ENCODE results near the gene KCNIP4.

The KCNIP4 gene

DNA sequence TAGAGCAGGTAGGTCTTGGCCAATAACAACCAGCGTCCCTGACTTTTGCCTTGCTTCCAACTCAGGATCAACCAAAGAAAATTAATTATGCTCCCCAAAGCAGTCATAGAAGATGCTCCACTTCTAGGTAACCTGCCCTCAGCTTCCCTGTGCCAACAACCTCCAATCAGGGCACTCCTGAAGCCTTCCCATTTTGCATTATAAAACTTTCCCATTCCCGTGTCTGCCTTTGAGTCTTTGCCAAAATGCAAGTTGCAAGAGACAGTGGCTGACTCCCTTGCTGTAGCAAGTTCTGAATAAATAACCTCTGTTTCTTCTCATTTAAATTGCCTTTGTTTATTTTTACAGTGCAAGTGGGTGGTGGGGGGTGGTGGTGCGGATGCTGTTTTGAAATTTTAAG, 830.3 kb downstream of the KCNIP4 start:
- no peak for TF ChIP-seq LEF1 (IDR thresholded peaks at IDR 0.05; ENCODE audit: borderline replicate concordance)
- CTCF ChIA-PET: no interaction called here
- no peak for DNase-seq (ENCODE audit: extremely low spot score)
- POLR2A ChIA-PET: no interaction called here

DNA sequence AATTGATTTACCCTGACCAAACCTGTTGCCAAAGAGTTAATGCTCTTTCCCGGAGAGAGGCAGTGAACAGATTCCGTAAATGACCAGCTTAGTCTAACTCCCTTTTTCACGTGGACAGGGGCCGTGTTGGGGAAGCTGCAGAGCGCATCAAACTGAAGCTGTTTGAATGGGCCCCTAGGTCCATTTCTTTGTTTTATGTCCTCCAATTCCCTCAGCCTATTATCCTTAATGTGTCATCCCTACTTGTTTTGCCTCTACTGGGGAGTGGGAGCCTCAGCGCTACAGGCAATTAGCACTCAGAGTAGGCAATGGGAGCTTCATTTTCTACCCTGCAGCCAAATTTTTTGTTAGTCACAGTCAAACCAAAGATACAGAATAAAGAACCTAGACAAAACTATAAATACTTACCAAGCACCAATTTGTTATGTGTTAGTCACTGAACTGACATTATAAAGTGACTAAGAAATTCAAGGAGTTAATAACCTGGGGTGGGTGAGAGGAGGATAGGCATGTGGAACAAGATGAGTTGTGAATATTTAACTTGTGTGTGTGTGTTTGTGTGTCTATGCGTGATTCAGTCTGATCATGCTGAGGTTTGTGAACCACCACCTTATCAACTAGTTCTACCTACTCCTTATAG, 830.9 kb downstream of the KCNIP4 start:
- TF ChIP-seq LEF1 (IDR thresholded peaks at IDR 0.05; ENCODE audit: borderline replicate concordance): no peak
- TF ChIP-seq FOXA1 (IDR thresholded peaks at IDR 0.05): no peak
- TF ChIP-seq TARDBP (IDR thresholded peaks at IDR 0.05): no peak
- TF ChIP-seq CTBP1 (IDR thresholded peaks at IDR 0.05; ENCODE audit: borderline replicate concordance): no peak
- no peak for TF ChIP-seq ARNT (IDR thresholded peaks at IDR 0.05)
- TF ChIP-seq SUZ12 (IDR thresholded peaks at IDR 0.05): no peak
- TF ChIP-seq NFRKB (IDR thresholded peaks at IDR 0.05): no peak
- TF ChIP-seq HDGF (IDR thresholded peaks at IDR 0.05; ENCODE audit: borderline replicate concordance): no peak
- TF ChIP-seq ELF4 (IDR thresholded peaks at IDR 0.05): no peak
- TF ChIP-seq BHLHE40 (IDR thresholded peaks at IDR 0.05; ENCODE audit: borderline replicate concordance): no peak
- TF ChIP-seq ZNF384 (IDR thresholded peaks at IDR 0.05): no peak
- TF ChIP-seq FOXK2 (IDR thresholded peaks at IDR 0.05): no peak
- no peak for TF ChIP-seq FOXM1 (IDR thresholded peaks at IDR 0.05; ENCODE audit: borderline replicate concordance)
- CTCF ChIA-PET: no interaction called here
- POLR2A ChIA-PET: no interaction called here
- no peak for DNase-seq (ENCODE audit: extremely low spot score)

GRCh38 chr4:21113496-21114223, 834.9 kb downstream of the KCNIP4 start:
- ChIA-PET POLR2A (no interaction called here), CTCF (no interaction called here)
- TF ChIP-seq ELF4 (IDR thresholded peaks at IDR 0.05): no peak
- DNase-seq (ENCODE audit: extremely low spot score): no peak

- ChIA-PET POLR2A (no interaction called here), CTCF (no interaction called here)
- DNase-seq (ENCODE audit: extremely low spot score): no peak
- TF ChIP-seq FOXA1 (IDR thresholded peaks at IDR 0.05) (no peak), CTBP1 (IDR thresholded peaks at IDR 0.05; ENCODE audit: borderline replicate concordance) (no peak), SUZ12 (IDR thresholded peaks at IDR 0.05) (no peak), SP1 (IDR thresholded peaks at IDR 0.05) (no peak), L3MBTL2 (conservative IDR thresholded peaks at IDR 0.05) (no peak)
Observed at GRCh38 chr4:21102667-21103066, 845.9 kb downstream of the KCNIP4 start.

GRCh38 chr4:21097865-21098264, 850.7 kb downstream of the KCNIP4 start:
- ChIA-PET CTCF (no interaction called here), POLR2A (no interaction called here)
- DNase-seq (ENCODE audit: extremely low spot score): no peak
- TF ChIP-seq ARNT (IDR thresholded peaks at IDR 0.05) (no peak), LEF1 (IDR thresholded peaks at IDR 0.05; ENCODE audit: borderline replicate concordance) (no peak), SUZ12 (IDR thresholded peaks at IDR 0.05) (no peak), CTBP1 (IDR thresholded peaks at IDR 0.05; ENCODE audit: borderline replicate concordance) (no peak), FOXK2 (IDR thresholded peaks at IDR 0.05) (no peak), ELF4 (IDR thresholded peaks at IDR 0.05) (no peak), FOXA1 (IDR thresholded peaks at IDR 0.05) (no peak), BHLHE40 (IDR thresholded peaks at IDR 0.05; ENCODE audit: borderline replicate concordance) (no peak), FOXM1 (IDR thresholded peaks at IDR 0.05; ENCODE audit: borderline replicate concordance) (no peak), L3MBTL2 (conservative IDR thresholded peaks at IDR 0.05) (no peak), NFRKB (IDR thresholded peaks at IDR 0.05) (no peak), SP1 (IDR thresholded peaks at IDR 0.05) (no peak), HDGF (IDR thresholded peaks at IDR 0.05; ENCODE audit: borderline replicate concordance) (no peak), ZNF384 (IDR thresholded peaks at IDR 0.05) (no peak), TARDBP (IDR thresholded peaks at IDR 0.05) (no peak)
- TF ChIP-seq, protein P1, sequence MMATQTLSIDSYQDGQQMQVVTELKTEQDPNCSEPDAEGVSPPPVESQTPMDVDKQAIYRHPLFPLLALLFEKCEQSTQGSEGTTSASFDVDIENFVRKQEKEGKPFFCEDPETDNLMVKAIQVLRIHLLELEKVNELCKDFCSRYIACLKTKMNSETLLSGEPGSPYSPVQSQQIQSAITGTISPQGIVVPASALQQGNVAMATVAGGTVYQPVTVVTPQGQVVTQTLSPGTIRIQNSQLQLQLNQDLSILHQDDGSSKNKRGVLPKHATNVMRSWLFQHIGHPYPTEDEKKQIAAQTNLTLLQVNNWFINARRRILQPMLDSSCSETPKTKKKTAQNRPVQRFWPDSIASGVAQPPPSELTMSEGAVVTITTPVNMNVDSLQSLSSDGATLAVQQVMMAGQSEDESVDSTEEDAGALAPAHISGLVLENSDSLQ (IDR thresholded peaks at IDR 0.05): no peak

DNA sequence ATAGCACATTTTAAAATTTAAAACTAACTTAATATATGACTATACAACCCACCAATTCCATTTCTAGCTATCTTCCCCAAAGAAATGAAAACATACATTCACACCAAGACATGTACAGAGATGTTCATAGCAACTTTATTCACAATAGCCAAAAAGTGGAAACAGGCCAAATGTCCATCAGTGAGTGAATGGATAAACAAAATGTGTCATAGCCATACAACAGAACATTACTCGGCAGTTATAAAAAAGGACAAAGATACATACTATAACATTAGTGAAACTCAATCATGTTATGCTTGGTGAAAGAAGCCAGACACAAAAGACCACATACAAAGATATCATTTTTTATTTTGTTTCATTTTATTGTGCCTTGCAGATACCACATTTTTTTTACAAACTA, 851.5 kb downstream of the KCNIP4 start:
- no peak for TF ChIP-seq SUZ12 (IDR thresholded peaks at IDR 0.05)
- TF ChIP-seq BHLHE40 (IDR thresholded peaks at IDR 0.05; ENCODE audit: borderline replicate concordance): no peak
- no peak for TF ChIP-seq LEF1 (IDR thresholded peaks at IDR 0.05; ENCODE audit: borderline replicate concordance)
- TF ChIP-seq ZNF384 (IDR thresholded peaks at IDR 0.05): no peak
- TF ChIP-seq ELF4 (IDR thresholded peaks at IDR 0.05): no peak
- TF ChIP-seq L3MBTL2 (conservative IDR thresholded peaks at IDR 0.05): no peak
- ChIA-PET CTCF (no interaction called here), POLR2A (no interaction called here)
- no peak for DNase-seq (ENCODE audit: extremely low spot score)

DNA sequence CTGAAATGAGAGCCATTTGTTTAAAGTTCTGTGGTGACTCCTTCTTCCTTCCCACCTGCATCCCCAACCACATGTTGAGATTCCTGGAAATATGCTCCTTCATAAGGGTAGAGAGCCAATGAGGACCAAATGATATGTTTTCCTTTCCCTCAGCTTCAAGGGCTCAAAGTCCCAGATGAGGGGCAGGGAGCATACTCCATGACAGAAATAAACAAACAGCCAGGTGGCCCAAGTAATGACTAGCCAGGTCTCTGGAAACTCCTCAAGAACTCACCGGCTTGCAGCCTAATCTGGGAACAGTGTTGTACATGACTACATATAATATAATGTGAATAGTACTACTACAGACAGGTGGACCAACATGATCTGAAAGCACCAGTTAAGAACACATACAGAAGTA, 856.0 kb downstream of the KCNIP4 start:
- TF ChIP-seq NFRKB (IDR thresholded peaks at IDR 0.05): no peak
- no peak for TF ChIP-seq CTBP1 (IDR thresholded peaks at IDR 0.05; ENCODE audit: borderline replicate concordance)
- TF ChIP-seq FOXM1 (IDR thresholded peaks at IDR 0.05; ENCODE audit: borderline replicate concordance): no peak
- no peak for TF ChIP-seq LEF1 (IDR thresholded peaks at IDR 0.05; ENCODE audit: borderline replicate concordance)
- TF ChIP-seq SUZ12 (IDR thresholded peaks at IDR 0.05): no peak
- TF ChIP-seq ARNT (IDR thresholded peaks at IDR 0.05): no peak
- no peak for TF ChIP-seq SP1 (IDR thresholded peaks at IDR 0.05)
- no peak for TF ChIP-seq BHLHE40 (IDR thresholded peaks at IDR 0.05; ENCODE audit: borderline replicate concordance)
- no peak for TF ChIP-seq ELF4 (IDR thresholded peaks at IDR 0.05)
- no peak for TF ChIP-seq FOXK2 (IDR thresholded peaks at IDR 0.05)
- no peak for TF ChIP-seq ZNF384 (IDR thresholded peaks at IDR 0.05)
- TF ChIP-seq HDGF (IDR thresholded peaks at IDR 0.05; ENCODE audit: borderline replicate concordance): no peak
- TF ChIP-seq FOXA1 (IDR thresholded peaks at IDR 0.05): no peak
- TF ChIP-seq, protein P1 (IDR thresholded peaks at IDR 0.05): no peak
- TF ChIP-seq TARDBP (IDR thresholded peaks at IDR 0.05): no peak
- POLR2A ChIA-PET: no interaction called here
- CTCF ChIA-PET: no interaction called here
- DNase-seq (ENCODE audit: extremely low spot score): no peak

All from HEK293T (cell line).